HepG2 (cell line): ENCODE measurements around the gene FOXS1. TPM values are rescaled to one million over a fixed set of nuclear protein-coding genes. Genes with fewer than 3 reads are reported as not detected.

Source experiments
- AGO2 ChIP-seq: fragments of 200-400 bp; formaldehyde crosslinking; optimal IDR thresholded peaks from 2 replicates; pipeline ENCODE3; 2017; ENCODE audit warnings: mild to moderate bottlenecking, low read depth, low read length, moderate library complexity
- CBX5 ChIP-seq: sonication (generic); formaldehyde crosslinking; IDR thresholded peaks from 2 replicates; pipeline ENCODE4 v1.4.0; 2020; ENCODE audit warnings: missing genetic modification reagents, borderline replicate concordance
- MAZ ChIP-seq, 2 experiments: sonication (generic) in 1 of 2; formaldehyde crosslinking in 1 of 2; IDR thresholded peaks; 2 replicates each; pipeline versions ENCODE4 v1.5.0 to v1.6.1; 2012 to 2020; ENCODE audit warnings: low read depth in 2 of 2, mild to moderate bottlenecking in 2 of 2, borderline replicate concordance in 1 of 2, improper control_type of control experiment in 1 of 2, low read length in 1 of 2, missing genetic modification reagents in 1 of 2, moderate library complexity in 1 of 2
- NFYB ChIP-seq: sonication (generic); formaldehyde crosslinking; IDR thresholded peaks from 2 replicates; pipeline ENCODE4 v1.4.0; 2020; ENCODE audit warnings: missing genetic modification reagents
- NR2F1 ChIP-seq, 2 experiments: fragments of 450-650 bp in 1 of 2; formaldehyde crosslinking in 1 of 2; IDR thresholded peaks; 2 replicates each; pipeline versions ENCODE4 v1.5.0 to v1.6.1; 2016 to 2020; ENCODE audit warnings: mild to moderate bottlenecking in 1 of 2, missing compliant biosample characterization in 1 of 2, missing genetic modification reagents in 1 of 2, moderate library complexity in 1 of 2
- PHF8 ChIP-seq: sonication (generic); formaldehyde crosslinking; IDR thresholded peaks from 2 replicates; pipeline ENCODE4 v1.5.0; 2020; ENCODE audit warnings: missing genetic modification reagents
- SUZ12 ChIP-seq: fragments of 150-350 bp; IDR thresholded peaks from 2 replicates; pipeline ENCODE4 v1.6.1; 2014; ENCODE audit warnings: low read depth, low read length
- TAF1 ChIP-seq: sonication (generic); formaldehyde crosslinking; IDR thresholded peaks from 2 replicates; pipeline ENCODE4 v1.4.0; 2020; ENCODE audit warnings: missing genetic modification reagents
- TGIF2 ChIP-seq: IDR thresholded peaks from 2 replicates; pipeline ENCODE4 v1.6.1; 2016; ENCODE audit warnings: control low read depth, missing compliant biosample characterization
- ZBTB42 ChIP-seq: sonication (generic); formaldehyde crosslinking; IDR thresholded peaks from 2 replicates; pipeline ENCODE4 v1.5.0; 2020; ENCODE audit warnings: mild to moderate bottlenecking, missing genetic modification reagents
- ZNF558 ChIP-seq: sonication (generic); formaldehyde crosslinking; IDR thresholded peaks from 2 replicates; pipeline ENCODE4 v1.9.0; 2022; ENCODE audit warnings: mild to moderate bottlenecking, missing genetic modification reagents, borderline replicate concordance
- ZNF570 ChIP-seq: sonication (generic); formaldehyde crosslinking; IDR thresholded peaks from 2 replicates; pipeline ENCODE4 v1.4.0; 2020; ENCODE audit warnings: mild to moderate bottlenecking, missing genetic modification reagents, borderline replicate concordance
- polyA plus RNA-seq, 8 experiments: library from polyadenylated mRNA; depleted of rRNA in 3 of 8; stranded (reverse) in 7 of 8; unstranded in 1 of 8; fragments of >200 nt; fragmentation: Illumina TruSeq in 4 of 8; extraction: Trizol in 4 of 8; gene quantifications; 2 replicates each; pipeline versions ENCODE4 v1.2.1 to v1.2.3, GENCODE V29; 2011 to 2016; ENCODE audit warnings: low read depth in 4 of 8, missing spikeins in 1 of 8, mixed read lengths in 1 of 8; ENCODE audit not compliant: insufficient read depth in 1 of 8
- total RNA-seq, 5 experiments: library from RNA; depleted of rRNA; stranded (reverse); fragments of >200 nt; fragmentation: Illumina TruSeq; extraction: Trizol; gene quantifications; 2 replicates each; pipeline ENCODE4 v1.2.3, GENCODE V29; 2016; ENCODE audit warnings: low read depth in 1 of 5
- TF ChIP-seq, protein P1 (sequence below): IDR thresholded peaks from 2 replicates; pipeline ENCODE4 v1.6.1; 2016; ENCODE audit warnings: missing compliant biosample characterization, missing genetic modification reagents, borderline replicate concordance
- TF ChIP-seq, protein P2 (sequence below): IDR thresholded peaks from 2 replicates; pipeline ENCODE4 v1.6.1; 2016; ENCODE audit warnings: mild to moderate bottlenecking, missing biosample characterization, missing genetic modification reagents
- TF ChIP-seq, protein P3 (sequence below): IDR thresholded peaks from 2 replicates; pipeline ENCODE4 v1.6.1; 2016; ENCODE audit warnings: mild to moderate bottlenecking
- TF ChIP-seq, protein P4 (sequence below): sonication (generic); formaldehyde crosslinking; IDR thresholded peaks from 2 replicates; pipeline ENCODE4 v1.4.0; 2020; ENCODE audit warnings: missing genetic modification reagents
- TF ChIP-seq, protein P5 (sequence below): sonication (generic); formaldehyde crosslinking; IDR thresholded peaks from 2 replicates; pipeline ENCODE4 v1.5.0; 2020; ENCODE audit warnings: missing genetic modification reagents
- TF ChIP-seq, protein P6 (sequence below): sonication (generic); formaldehyde crosslinking; IDR thresholded peaks from 2 replicates; pipeline ENCODE4 v1.4.0; 2020; ENCODE audit warnings: missing genetic modification reagents

Gene FOXS1
- total and polyA plus RNA-seq, 2 of the 13 experiments (the other 11 are each of a cell fraction or from before 2014, with no cell fraction given), result not detected

DNA sequence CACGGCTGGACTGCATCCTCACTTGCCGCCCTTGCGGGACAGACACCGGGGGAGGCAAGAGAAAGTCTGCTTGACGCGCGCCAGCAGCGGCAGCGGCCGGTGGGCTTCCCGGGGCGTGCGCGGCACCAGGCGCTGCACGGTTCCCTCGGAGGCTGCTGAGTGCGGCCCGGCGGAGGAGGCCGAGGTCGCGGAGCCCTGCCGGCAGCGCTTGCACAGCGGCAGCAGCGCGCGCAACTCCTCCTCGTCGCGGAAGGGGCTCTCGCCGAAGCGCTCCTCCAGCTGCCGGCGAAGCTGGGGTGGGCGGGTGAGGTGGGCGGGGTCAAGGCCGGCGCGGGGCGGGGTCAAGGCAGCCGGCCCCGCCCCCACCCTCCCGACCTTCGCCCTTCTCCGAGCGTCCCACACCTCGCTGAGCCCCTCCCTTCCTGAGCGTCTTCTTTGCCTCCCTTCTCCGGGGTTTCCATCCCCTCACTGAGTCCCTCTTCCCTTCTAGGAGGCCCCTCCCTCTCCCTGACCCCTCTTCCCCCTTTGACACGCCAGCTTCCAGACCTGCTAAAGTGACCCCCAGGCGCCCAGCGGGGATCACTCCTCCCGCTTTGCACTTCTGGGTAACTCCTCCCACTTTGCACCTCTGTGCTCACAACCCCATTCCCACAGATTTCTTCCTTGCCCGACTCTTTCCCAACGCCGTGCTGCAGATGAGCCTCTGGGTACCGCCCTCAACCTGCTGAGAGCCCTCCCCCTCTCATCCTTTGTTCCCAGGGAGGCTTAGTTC, 16.2 kb upstream of the FOXS1 start (continued):
- peak in 1 of 2 experiments; percentile 60; a peak in 2 of 4 replicates for TF ChIP-seq NR2F1 (CRISPR knock-in tag; IDR thresholded peaks at IDR 0.05)
- peak; percentile 38; the same call in 1 of the 2 replicates for TF ChIP-seq MAZ (IDR thresholded peaks at IDR 0.05; ENCODE audit: borderline replicate concordance, low read depth, low read length)
- TF ChIP-seq MAZ (CRISPR knock-in tag; IDR thresholded peaks at IDR 0.05; ENCODE audit: low read depth), result peak; percentile 47; the same call in 1 of the 2 replicates
- no peak for TF ChIP-seq TAF1 (CRISPR knock-in tag)
- TF ChIP-seq PHF8 (CRISPR knock-in tag), result no peak
- TF ChIP-seq, protein P1, sequence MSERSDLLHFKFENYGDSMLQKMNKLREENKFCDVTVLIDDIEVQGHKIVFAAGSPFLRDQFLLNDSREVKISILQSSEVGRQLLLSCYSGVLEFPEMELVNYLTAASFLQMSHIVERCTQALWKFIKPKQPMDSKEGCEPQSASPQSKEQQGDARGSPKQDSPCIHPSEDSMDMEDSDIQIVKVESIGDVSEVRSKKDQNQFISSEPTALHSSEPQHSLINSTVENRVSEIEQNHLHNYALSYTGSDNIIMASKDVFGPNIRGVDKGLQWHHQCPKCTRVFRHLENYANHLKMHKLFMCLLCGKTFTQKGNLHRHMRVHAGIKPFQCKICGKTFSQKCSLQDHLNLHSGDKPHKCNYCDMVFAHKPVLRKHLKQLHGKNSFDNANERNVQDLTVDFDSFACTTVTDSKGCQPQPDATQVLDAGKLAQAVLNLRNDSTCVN (CRISPR knock-in tag), result peak; percentile 11; the same call in 1 of the 2 replicates
- TF ChIP-seq NFYB (CRISPR knock-in tag), result no peak
- TF ChIP-seq AGO2, result no peak
- TF ChIP-seq TGIF2 (CRISPR knock-in tag), result 0 out of 2 replicates have a peak, but pooled peaks have one; percentile 20
- no peak for TF ChIP-seq ZNF558 (CRISPR knock-in tag)
- TF ChIP-seq CBX5, result no peak
- TF ChIP-seq, protein P2, sequence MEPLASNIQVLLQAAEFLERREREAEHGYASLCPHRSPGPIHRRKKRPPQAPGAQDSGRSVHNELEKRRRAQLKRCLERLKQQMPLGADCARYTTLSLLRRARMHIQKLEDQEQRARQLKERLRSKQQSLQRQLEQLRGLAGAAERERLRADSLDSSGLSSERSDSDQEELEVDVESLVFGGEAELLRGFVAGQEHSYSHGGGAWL, result no peak
- 0 out of 2 replicates have a peak, but pooled peaks have one; percentile 30 for TF ChIP-seq ZBTB42 (CRISPR knock-in tag)
- TF ChIP-seq, protein P3, sequence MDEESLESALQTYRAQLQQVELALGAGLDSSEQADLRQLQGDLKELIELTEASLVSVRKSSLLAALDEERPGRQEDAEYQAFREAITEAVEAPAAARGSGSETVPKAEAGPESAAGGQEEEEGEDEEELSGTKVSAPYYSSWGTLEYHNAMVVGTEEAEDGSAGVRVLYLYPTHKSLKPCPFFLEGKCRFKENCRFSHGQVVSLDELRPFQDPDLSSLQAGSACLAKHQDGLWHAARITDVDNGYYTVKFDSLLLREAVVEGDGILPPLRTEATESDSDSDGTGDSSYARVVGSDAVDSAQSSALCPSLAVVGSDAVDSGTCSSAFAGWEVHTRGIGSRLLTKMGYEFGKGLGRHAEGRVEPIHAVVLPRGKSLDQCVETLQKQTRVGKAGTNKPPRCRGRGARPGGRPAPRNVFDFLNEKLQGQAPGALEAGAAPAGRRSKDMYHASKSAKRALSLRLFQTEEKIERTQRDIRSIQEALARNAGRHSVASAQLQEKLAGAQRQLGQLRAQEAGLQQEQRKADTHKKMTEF (CRISPR knock-in tag), result 0 out of 2 replicates have a peak, but pooled peaks have one; percentile 16
- TF ChIP-seq SUZ12, result no peak
- TF ChIP-seq, protein P4, sequence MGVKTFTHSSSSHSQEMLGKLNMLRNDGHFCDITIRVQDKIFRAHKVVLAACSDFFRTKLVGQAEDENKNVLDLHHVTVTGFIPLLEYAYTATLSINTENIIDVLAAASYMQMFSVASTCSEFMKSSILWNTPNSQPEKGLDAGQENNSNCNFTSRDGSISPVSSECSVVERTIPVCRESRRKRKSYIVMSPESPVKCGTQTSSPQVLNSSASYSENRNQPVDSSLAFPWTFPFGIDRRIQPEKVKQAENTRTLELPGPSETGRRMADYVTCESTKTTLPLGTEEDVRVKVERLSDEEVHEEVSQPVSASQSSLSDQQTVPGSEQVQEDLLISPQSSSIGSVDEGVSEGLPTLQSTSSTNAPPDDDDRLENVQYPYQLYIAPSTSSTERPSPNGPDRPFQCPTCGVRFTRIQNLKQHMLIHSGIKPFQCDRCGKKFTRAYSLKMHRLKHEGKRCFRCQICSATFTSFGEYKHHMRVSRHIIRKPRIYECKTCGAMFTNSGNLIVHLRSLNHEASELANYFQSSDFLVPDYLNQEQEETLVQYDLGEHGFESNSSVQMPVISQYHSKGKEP, result 0 out of 2 replicates have a peak, but pooled peaks have one; percentile 50
- TF ChIP-seq, protein P5, sequence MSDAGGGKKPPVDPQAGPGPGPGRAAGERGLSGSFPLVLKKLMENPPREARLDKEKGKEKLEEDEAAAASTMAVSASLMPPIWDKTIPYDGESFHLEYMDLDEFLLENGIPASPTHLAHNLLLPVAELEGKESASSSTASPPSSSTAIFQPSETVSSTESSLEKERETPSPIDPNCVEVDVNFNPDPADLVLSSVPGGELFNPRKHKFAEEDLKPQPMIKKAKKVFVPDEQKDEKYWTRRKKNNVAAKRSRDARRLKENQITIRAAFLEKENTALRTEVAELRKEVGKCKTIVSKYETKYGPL (CRISPR knock-in tag), result no peak
- TF ChIP-seq, protein P6, sequence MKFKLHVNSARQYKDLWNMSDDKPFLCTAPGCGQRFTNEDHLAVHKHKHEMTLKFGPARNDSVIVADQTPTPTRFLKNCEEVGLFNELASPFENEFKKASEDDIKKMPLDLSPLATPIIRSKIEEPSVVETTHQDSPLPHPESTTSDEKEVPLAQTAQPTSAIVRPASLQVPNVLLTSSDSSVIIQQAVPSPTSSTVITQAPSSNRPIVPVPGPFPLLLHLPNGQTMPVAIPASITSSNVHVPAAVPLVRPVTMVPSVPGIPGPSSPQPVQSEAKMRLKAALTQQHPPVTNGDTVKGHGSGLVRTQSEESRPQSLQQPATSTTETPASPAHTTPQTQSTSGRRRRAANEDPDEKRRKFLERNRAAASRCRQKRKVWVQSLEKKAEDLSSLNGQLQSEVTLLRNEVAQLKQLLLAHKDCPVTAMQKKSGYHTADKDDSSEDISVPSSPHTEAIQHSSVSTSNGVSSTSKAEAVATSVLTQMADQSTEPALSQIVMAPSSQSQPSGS, result 0 out of 2 replicates have a peak, but pooled peaks have one; percentile 25
- no peak for TF ChIP-seq ZNF570 (CRISPR knock-in tag)
